ENCODE data around the gene KLK13. TPM values are rescaled to one million over a fixed set of nuclear protein-coding genes. Genes with fewer than 3 reads are reported as not detected.
A peak's percentile ranks its signal among the peaks of the same experiment; 100 is the strongest.

KLK13 gene
- total RNA-seq, 1 donor from 2014 or later = not detected

DNA sequence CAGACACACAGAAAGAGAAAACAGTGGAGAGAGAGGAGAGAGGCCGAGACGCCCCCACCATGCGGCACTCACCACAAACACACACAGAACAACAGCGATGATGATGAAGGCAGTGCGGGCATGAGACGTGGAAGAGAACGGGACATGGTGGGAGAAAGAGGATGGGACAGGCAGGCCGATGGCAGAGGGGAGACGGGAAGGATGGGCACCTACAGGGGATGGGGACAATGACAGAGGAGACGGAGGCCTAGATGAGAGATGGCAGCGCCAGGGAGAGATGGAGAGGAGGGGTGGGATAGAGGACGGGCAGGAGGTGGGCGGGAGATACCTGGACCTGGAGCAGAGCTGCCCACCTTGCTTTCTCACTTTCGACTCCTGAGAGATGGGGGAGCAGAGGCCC is 18.9 kb upstream of the KLK13 start:
- no peak for DNase-seq
- Histone ChIP-seq H3K9me3 (replicated peaks) (no peaks in the 10 kb centered on the region), H3K36me3 (no peaks in the 10 kb centered on the region), H3K27me3 (ENCODE audit: low read depth) (peaks cover 25% of the 10 kb centered on the region), H3K4me1 (peaks cover 6% of the 10 kb centered on the region), H3K4me3 (no peak overlapping the region), H3K27ac (replicated peaks) (no peak overlapping the region)
- intact Hi-C loops (cut with micrococcal nuclease) = no loop called here
- TF ChIP-seq, protein P1, sequence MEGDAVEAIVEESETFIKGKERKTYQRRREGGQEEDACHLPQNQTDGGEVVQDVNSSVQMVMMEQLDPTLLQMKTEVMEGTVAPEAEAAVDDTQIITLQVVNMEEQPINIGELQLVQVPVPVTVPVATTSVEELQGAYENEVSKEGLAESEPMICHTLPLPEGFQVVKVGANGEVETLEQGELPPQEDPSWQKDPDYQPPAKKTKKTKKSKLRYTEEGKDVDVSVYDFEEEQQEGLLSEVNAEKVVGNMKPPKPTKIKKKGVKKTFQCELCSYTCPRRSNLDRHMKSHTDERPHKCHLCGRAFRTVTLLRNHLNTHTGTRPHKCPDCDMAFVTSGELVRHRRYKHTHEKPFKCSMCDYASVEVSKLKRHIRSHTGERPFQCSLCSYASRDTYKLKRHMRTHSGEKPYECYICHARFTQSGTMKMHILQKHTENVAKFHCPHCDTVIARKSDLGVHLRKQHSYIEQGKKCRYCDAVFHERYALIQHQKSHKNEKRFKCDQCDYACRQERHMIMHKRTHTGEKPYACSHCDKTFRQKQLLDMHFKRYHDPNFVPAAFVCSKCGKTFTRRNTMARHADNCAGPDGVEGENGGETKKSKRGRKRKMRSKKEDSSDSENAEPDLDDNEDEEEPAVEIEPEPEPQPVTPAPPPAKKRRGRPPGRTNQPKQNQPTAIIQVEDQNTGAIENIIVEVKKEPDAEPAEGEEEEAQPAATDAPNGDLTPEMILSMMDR (IDR thresholded peaks at IDR 0.05; ENCODE audit: borderline replicate concordance) = no peak

DNA sequence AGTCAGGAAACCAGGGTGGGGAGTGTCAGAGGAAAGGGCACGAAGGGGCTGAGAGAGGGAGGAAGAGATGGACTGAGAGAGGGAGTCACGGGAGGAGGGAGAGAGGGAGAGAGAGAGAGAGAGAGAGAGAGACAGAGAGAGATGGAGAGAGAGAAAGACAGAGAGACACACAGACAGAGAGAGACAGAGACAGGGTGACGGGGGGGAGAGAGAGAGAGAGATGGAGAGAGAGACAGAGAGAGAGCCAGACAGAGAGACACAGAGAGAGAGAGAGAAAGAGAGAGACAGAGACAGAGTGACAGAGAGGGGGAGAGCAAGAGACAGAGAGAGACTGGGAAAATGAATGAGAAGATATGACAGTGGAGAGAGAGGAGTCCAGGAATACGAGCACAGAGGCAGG is 18.3 kb upstream of the KLK13 start:
- intact Hi-C loops (cut with micrococcal nuclease) = no loop called here
- Histone ChIP-seq H3K36me3 (no peaks in the 10 kb centered on the region), H3K4me3 (no peak overlapping the region), H3K27me3 (ENCODE audit: low read depth) (peaks cover 25% of the 10 kb centered on the region), H3K27ac (replicated peaks) (no peak overlapping the region), H3K9me3 (replicated peaks) (no peaks in the 10 kb centered on the region), H3K4me1 (peaks cover 6% of the 10 kb centered on the region)
- TF ChIP-seq, protein P1 (IDR thresholded peaks at IDR 0.05; ENCODE audit: borderline replicate concordance) = no peak
- DNase-seq = no peak

DNA sequence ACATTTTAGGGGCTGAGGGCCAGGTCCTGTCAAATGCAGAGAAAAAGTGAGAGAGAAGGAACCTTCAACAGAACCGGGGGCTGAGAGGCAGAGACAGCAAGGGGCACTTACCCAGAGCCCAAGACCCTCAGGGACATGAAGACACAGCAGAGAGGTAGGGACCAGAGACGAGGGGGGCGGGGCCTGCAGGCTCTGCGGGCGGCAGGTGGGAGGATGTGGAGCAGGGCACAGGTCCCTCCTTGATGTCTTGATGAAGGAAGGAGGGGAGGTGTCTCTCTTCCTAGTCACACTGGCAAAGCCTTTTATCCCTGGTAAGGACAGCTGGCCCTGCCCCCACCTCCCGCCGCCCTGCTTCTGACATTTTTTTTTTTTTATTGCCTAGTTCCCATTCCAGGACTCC is 17.7 kb upstream of the KLK13 start, which contains the start of gene KLK14:
Gene KLK14 (minus strand): TSS at position 277 of the 400 bp plus-strand sequence. CDS start 273 bp downstream, at position 4.
- Histone ChIP-seq H3K36me3 (no peaks in the 10 kb centered on the region), H3K27me3 (ENCODE audit: low read depth) (peaks cover 25% of the 10 kb centered on the region), H3K9me3 (replicated peaks) (no peaks in the 10 kb centered on the region), H3K27ac (replicated peaks) (no peak within 1 kb of the TSS), H3K4me3 (no peak within 1 kb of the TSS), H3K4me1 (peaks cover 6% of the 10 kb centered on the region)
- TF ChIP-seq, protein P1 (IDR thresholded peaks at IDR 0.05; ENCODE audit: borderline replicate concordance) = no peak
- no peak for DNase-seq
- intact Hi-C loops (cut with micrococcal nuclease) = no loop called here

DNA sequence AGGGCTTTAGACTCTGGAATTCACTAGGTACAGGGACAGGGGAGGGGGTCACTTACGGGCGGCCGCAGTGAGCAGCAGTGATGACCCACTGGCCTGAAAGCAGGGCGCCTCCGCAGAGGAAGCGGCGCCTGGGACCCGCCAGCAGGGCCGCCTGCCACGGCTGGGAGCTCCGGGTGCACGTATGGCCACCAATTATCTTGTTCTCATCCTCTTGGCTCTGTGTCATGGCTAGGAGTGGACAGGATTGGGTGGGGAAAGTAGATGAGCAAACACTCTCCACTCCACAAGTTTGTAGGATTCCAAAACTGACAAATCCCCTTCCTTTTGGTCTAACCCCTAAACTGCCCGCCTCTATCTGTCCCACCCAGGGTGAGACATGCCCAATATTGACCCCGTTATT is 16.6 kb upstream of the KLK13 start:
- Histone ChIP-seq H3K36me3 (no peaks in the 10 kb centered on the region), H3K4me3 (no peak overlapping the region), H3K27me3 (ENCODE audit: low read depth) (peaks cover 30% of the 10 kb centered on the region), H3K27ac (replicated peaks) (no peak overlapping the region), H3K4me1 (peaks cover 6% of the 10 kb centered on the region), H3K9me3 (replicated peaks) (no peaks in the 10 kb centered on the region)
- TF ChIP-seq, protein P1 (IDR thresholded peaks at IDR 0.05; ENCODE audit: borderline replicate concordance) = no peak
- intact Hi-C loops (cut with micrococcal nuclease) = no loop called here
- no peak for DNase-seq

DNA sequence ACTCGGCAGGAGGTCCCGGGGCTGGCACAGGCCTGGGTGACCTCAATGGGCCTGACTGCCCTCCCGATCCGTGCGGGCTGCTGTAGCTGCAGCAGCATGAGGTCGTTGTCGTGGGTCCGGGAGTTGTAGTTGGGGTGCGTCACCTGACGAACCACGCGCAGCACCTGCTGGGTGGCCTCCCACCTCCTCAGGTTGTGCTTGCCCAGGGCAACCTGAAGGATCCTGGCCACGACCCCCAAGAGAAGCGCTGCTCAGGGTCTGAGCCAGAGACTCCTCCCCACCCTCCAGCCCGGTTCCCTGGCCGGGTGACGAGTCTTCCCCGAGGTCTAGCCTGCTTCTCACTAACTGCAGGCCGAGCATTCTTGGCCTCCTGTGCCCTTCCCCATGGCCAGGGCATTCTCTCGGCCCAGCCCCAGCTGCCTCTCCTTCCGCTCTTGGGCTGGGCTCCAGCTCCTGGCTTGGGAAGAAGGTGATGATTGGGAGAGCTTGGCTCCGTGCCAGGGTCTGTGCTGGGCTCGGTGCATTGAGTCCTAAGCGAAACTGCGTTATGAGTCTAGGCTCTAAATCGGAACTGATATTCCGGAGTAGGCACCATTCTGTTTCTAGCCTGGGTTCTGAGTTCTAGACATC is 14.7 kb upstream of the KLK13 start:
- Histone ChIP-seq H3K36me3 (no peaks in the 10 kb centered on the region), H3K4me1 (peaks cover 6% of the 10 kb centered on the region), H3K4me3 (no peak overlapping the region), H3K27me3 (ENCODE audit: low read depth) (peaks cover 36% of the 10 kb centered on the region), H3K9me3 (replicated peaks) (peaks cover 4% of the 10 kb centered on the region), H3K27ac (replicated peaks) (peak overlapping the region; percentile 54)
- peak; percentile 75 for DNase-seq
- intact Hi-C loops (cut with micrococcal nuclease) = no loop called here
- TF ChIP-seq, protein P1 (IDR thresholded peaks at IDR 0.05; ENCODE audit: borderline replicate concordance) = no peak
